GM12878 (cell line): ENCODE measurements around the gene FREM2.

Experiments
- KLF5 ChIP-seq: fragments of 450-650 bp; IDR thresholded peaks from 2 replicates; pipeline ENCODE4 v1.6.1; 2014; ENCODE audit warnings: mild to moderate bottlenecking; ENCODE audit not compliant: partially characterized antibody
- TF ChIP-seq, protein P1 (sequence below): IDR thresholded peaks from 2 replicates; pipeline ENCODE4 v1.6.1; 2012; ENCODE audit warnings: mild to moderate bottlenecking, low read depth, low read length

DNA sequence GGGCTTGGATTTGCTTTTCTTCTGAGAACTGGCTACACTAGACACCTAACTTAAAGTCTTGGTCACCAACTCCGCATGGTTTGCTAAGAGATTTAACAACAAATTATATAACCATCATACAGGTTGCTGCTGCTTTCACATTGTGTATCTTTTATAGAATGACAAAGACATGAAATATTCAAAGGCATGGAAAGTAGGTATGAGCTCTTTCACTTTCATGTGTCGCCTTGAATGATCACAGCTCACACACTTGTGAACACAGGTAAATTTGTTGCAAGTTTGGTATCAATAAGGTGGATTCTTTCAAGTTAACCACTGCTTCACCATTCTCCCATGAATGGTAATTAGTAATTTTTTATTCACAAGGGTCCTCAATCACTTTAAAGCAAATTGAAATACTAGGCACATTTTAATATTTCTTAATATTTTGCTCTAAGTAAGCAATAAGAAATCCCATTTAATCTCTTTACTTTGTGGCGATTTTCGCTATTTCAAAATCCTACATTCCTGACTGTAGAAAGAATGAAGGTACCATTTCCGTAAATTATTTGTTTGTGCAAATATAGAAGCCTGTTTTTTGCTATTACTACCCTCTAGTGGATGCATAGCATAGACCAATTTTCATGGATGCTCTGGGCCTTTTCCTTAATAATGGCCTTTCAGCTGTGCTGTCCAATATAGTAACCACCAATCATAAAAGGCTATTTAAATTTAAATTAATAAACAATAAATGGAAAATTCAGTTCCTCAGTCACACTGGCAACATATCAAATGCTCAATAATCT is 45.5 kb upstream of the FREM2 start:
- TF ChIP-seq, protein P1, sequence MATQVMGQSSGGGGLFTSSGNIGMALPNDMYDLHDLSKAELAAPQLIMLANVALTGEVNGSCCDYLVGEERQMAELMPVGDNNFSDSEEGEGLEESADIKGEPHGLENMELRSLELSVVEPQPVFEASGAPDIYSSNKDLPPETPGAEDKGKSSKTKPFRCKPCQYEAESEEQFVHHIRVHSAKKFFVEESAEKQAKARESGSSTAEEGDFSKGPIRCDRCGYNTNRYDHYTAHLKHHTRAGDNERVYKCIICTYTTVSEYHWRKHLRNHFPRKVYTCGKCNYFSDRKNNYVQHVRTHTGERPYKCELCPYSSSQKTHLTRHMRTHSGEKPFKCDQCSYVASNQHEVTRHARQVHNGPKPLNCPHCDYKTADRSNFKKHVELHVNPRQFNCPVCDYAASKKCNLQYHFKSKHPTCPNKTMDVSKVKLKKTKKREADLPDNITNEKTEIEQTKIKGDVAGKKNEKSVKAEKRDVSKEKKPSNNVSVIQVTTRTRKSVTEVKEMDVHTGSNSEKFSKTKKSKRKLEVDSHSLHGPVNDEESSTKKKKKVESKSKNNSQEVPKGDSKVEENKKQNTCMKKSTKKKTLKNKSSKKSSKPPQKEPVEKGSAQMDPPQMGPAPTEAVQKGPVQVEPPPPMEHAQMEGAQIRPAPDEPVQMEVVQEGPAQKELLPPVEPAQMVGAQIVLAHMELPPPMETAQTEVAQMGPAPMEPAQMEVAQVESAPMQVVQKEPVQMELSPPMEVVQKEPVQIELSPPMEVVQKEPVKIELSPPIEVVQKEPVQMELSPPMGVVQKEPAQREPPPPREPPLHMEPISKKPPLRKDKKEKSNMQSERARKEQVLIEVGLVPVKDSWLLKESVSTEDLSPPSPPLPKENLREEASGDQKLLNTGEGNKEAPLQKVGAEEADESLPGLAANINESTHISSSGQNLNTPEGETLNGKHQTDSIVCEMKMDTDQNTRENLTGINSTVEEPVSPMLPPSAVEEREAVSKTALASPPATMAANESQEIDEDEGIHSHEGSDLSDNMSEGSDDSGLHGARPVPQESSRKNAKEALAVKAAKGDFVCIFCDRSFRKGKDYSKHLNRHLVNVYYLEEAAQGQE, result no peak
- no peak for TF ChIP-seq KLF5
